GM18951 (cell line): ENCODE data around the gene ARHGAP28.

Experiments used
- POLR2A ChIP-seq: IDR thresholded peaks from 4 replicates; pipeline ENCODE4 v1.6.1; 2011; ENCODE audit warnings: mild to moderate bottlenecking; ENCODE audit not compliant: insufficient read length, insufficient read depth; ENCODE audit errors: extremely low read depth
- in situ Hi-C: fragments of 300-500 bp; cut with MboI; formaldehyde crosslinking; loops from one replicate; pipeline ENCODE4 v1.12.0; 2022; ENCODE audit warnings: low sequenced_read_pairs, mixed read lengths, inconsistent platforms; ENCODE audit not compliant: unreplicated experiment

ARHGAP28 gene

DNA sequence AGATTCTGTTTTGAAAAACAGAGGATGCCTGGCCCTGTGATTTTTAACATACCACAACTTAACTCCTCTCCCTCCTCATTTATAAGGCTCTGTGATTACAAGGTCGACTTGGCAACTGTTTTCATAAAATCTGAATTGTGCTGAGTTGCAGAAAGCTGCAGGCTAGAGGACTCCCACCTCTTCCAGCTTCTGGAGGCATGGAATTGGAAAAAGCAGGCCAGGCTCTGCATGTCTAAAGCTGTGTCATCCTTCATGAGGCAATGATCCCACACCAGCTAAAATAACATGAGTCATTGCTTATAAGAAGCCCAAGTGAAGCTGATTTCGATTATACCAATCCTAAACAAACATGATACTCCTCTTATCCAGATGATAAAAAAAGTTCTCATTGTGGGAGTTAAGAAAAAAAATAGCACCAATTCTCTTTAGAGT lies 11.7 kb downstream of the ARHGAP28 start:
- in situ Hi-C loops: no loop called here
- TF ChIP-seq POLR2A: no peak

GRCh38 chr18:6741786-6742185 lies 12.3 kb downstream of the ARHGAP28 start:
- in situ Hi-C loops: no loop called here
- no peak for TF ChIP-seq POLR2A

- in situ Hi-C loops: no loop called here
- no peak for TF ChIP-seq POLR2A
Measured at GRCh38 chr18:6743999-6744398, 14.5 kb downstream of the ARHGAP28 start.

DNA sequence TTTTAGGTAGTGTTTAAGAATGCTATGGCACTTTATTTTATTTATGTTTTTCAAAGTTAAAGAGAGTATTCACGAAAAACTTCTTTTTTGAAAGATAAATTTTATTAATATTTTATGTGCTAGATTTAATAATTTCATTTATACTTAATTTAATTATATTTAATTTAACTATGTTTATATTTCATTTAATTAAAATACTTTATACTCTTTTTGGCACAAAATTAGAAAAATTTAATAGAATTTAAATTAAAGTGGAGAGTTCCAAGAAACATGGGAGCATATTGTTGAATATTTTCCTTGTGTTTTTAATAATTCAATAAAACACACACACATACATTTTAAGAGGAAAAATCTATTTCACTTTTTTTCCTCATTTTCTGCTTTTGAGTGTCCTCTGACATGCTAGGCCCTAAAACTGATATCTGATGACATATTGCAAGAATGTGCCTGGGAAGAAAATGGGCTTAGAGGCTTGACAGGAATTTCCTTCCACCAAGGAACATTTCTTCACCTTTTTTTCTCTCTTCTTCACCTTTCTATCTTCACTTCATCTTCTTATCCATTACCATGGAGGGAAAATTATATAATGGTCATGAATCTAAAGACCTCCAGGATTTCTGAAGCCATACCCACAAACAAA lies 15.4 kb downstream of the ARHGAP28 start:
- in situ Hi-C loops: no loop called here
- TF ChIP-seq POLR2A: no peak

- in situ Hi-C loops: no loop called here
- TF ChIP-seq POLR2A: no peak
Measured at GRCh38 chr18:6745504-6746031, 16.1 kb downstream of the ARHGAP28 start.

DNA sequence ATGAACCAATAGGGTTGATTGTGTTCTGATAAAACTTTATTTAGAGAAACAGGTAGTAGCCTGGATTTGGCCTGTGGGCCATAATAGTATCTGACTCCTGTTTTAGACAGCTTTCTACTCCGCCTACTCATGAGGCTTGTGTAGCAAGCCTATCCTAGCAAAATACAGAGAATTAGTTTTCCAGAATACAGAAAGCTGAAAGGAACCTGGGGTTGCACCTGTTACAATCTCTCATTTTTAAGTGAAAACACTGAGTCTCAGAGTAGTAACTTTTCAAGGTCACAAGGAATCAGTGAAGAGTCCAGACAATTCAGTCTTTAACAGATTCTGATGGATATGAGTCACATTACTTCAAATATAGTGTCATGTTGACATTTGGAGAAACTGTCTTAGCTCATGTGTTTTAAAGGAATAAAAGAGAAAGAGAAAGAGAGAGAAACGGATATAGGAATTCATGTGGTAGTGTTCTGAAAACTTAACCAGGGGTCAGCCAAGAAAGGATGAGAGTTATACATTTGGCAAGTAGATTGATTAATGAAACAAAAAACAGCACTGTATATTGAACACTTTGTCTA lies 17.0 kb downstream of the ARHGAP28 start:
- in situ Hi-C loops: no loop called here
- no peak for TF ChIP-seq POLR2A

DNA sequence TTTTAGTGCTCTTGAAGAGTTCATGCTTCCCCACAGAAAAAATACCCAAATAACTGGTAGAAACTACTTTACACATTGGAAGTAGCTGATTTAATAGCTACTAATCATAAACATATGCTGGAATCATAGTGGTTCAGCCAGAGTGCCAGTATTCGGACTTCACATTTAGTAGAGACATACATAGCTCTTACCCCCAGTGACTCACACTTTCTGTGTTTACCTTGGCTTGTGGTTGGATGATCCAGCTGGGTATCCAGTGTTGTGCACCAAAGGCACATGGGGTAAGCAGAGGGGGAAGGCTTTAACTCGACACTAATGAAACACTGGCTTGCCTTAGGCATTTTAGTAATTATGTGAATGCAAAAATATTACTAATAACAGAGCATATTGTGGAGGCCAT lies 18.1 kb downstream of the ARHGAP28 start:
- in situ Hi-C loops: no loop called here

DNA sequence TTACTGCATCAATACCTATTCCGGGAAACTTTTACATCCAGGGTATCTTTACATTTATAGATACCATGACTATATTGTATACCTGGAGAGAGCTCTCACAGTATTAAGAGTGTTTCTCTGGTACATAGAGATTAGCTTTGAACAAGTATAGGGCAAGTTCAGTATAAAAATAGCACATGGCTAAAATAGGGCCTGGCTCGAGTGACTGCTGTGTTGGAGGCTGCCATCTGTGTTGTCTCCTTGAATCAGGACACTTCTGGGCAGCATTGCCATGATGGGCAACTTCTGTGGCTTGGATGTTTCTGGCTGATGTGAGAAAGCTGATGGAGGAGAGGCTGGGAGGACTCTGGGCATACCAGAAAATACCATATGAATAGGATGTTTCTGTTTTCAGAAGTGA lies 18.7 kb downstream of the ARHGAP28 start:
- TF ChIP-seq POLR2A: no peak
- in situ Hi-C loops: no loop called here

More for the DNA sequence above, 18.1 kb downstream of the ARHGAP28 start:
- TF ChIP-seq POLR2A: no peak

- TF ChIP-seq POLR2A: no peak
Measured at GRCh38 chr18:6750411-6750810, 20.9 kb downstream of the ARHGAP28 start.

DNA sequence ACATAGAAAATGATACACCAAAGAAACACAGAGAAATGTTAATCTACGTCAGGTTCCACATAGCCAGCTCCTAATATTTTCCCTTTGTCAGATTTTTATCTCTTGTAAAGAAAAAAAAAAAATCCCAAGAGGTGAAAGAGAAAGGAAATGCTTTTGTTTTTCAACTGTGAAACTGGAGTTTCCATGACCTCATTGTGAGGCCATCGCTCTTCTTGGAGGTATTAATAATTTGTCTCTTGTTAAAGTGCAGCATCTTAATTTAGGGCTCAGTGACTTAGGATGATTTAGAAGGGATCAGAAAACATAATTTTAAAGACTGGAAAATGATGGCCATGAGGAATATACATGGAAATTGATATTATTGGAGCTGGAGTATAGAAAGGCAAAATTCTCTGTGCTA lies 21.7 kb downstream of the ARHGAP28 start:
- in situ Hi-C loops: no loop called here
- TF ChIP-seq POLR2A: no peak

More at GRCh38 chr18:6750411-6750810, 20.9 kb downstream of the ARHGAP28 start:
- in situ Hi-C loops: no loop called here

GRCh38 chr18:6752202-6752860 lies 22.8 kb downstream of the ARHGAP28 start:
- in situ Hi-C loops: no loop called here
- TF ChIP-seq POLR2A: no peak

GRCh38 chr18:6755107-6755506 lies 25.6 kb downstream of the ARHGAP28 start:
- in situ Hi-C loops: no loop called here
- TF ChIP-seq POLR2A: no peak

GRCh38 chr18:6757931-6758330 lies 28.4 kb downstream of the ARHGAP28 start:
- in situ Hi-C loops: no loop called here
- no peak for TF ChIP-seq POLR2A

- in situ Hi-C loops: no loop called here
- no peak for TF ChIP-seq POLR2A
Measured at GRCh38 chr18:6759579-6759978, 30.1 kb downstream of the ARHGAP28 start.
